A549 (cell line): ENCODE results near the gene CMTM5. TPM values are rescaled to one million over a fixed set of nuclear protein-coding genes. Genes with fewer than 3 reads are reported as not detected.

ENCODE experiments used
- ATAC-seq, 2 experiments: fragments of 200-7000 bp in 1 of 2; fragments of >200 bp in 1 of 2; cut with Nextera tagmentation in 1 of 2; cut with Tn5 transposase in 1 of 2; 3 replicates each; pipeline versions ENCODE4 v1.8.0 to v1.9.1; 2018 to 2020; ENCODE audit warnings: mild to moderate bottlenecking in 1 of 2, moderate library complexity in 1 of 2
- CTCF ChIA-PET: fragments of 300-600 bp; sonication (Branson Sonifier 250); formaldehyde crosslinking; extraction: SDS; loops from one replicate; lab custom pipeline; 2021; ENCODE audit warnings: antibody characterized with exemption, inconsistent platforms; lab: Yijun Ruan, JAX
- POLR2A ChIA-PET: fragments of 350-600 bp; formaldehyde crosslinking; extraction: SDS; loops from one replicate; lab custom pipeline; 2021; ENCODE audit warnings: antibody characterized with exemption, inconsistent platforms; lab: Yijun Ruan, JAX
- DNase-seq, 2 experiments: peaks; one replicate each; pipeline versions ENCODE4 v3.0.0 to v3.0.0-alpha.2; 2011 to 2016; ENCODE audit warnings: low read depth in 1 of 2, low spot score in 1 of 2
- FAIRE-seq: peaks from 2 replicates; lab custom pipeline; 2011; peaks lifted over from hg19 to GRCh38; lab: Jason Lieb, UNC
- H3K27ac ChIP-seq, 2 experiments: fragments of >200 bp; sonication (Bioruptor Twin); formaldehyde crosslinking; 3 replicates each; pipeline ENCODE4 v1.5.1; 2016 to 2017
- H3K4me1 ChIP-seq: fragments of >200 bp; sonication (Bioruptor Twin); formaldehyde crosslinking; 3 replicates; pipeline ENCODE4 v1.6.1; 2016
- H3K4me2 ChIP-seq: fragments of >200 bp; sonication (Bioruptor Twin); formaldehyde crosslinking; 3 replicates; pipeline ENCODE4 v1.6.1; 2016
- H3K4me3 ChIP-seq: fragments of >200 bp; sonication (Bioruptor Twin); formaldehyde crosslinking; 3 replicates; pipeline ENCODE4 v1.5.1; 2016
- H3K9me3 ChIP-seq: fragments of >200 bp; sonication (Bioruptor Twin); formaldehyde crosslinking; 3 replicates; pipeline ENCODE4 v1.6.1; 2016
- CHD2 ChIP-seq: fragments of 150-350 bp; IDR thresholded peaks from 2 replicates; pipeline ENCODE4 v1.6.1; 2014; ENCODE audit warnings: low read length; ENCODE audit not compliant: partially characterized antibody
- CHD4 ChIP-seq: fragments of 200-600 bp; sonication (generic); IDR thresholded peaks from 2 replicates; pipeline ENCODE4 v1.6.1; 2016; ENCODE audit warnings: antibody characterized with exemption, mild to moderate bottlenecking, borderline replicate concordance
- FOSB ChIP-seq: fragments of 250-450 bp; sonication (Bioruptor Pico); IDR thresholded peaks from 2 replicates; pipeline ENCODE4 v1.5.0; 2020; ENCODE audit warnings: mild to moderate bottlenecking, moderate library complexity
- GATA3 ChIP-seq: IDR thresholded peaks from 2 replicates; pipeline ENCODE4 v1.6.1; 2012; ENCODE audit warnings: borderline replicate concordance
- HDAC2 ChIP-seq: fragments of 200-600 bp; sonication (generic); IDR thresholded peaks from 2 replicates; pipeline ENCODE4 v1.6.1; 2016
- HEYL ChIP-seq: fragments of 250-450 bp; sonication (Bioruptor Pico); IDR thresholded peaks from 2 replicates; pipeline ENCODE4 v1.8.0; 2021; ENCODE audit warnings: mild to moderate bottlenecking, moderate library complexity
- HOXA7 ChIP-seq: fragments of 250-450 bp; sonication (Bioruptor Pico); IDR thresholded peaks from 2 replicates; pipeline ENCODE4 v1.5.0; 2020; ENCODE audit warnings: mild to moderate bottlenecking, moderate library complexity
- HOXB5 ChIP-seq: fragments of 250-450 bp; sonication (Bioruptor Pico); IDR thresholded peaks from 2 replicates; pipeline ENCODE4 v1.5.0; 2020; ENCODE audit warnings: mild to moderate bottlenecking, moderate library complexity
- KDM1A ChIP-seq: fragments of 200-600 bp; sonication (generic); IDR thresholded peaks from 2 replicates; pipeline ENCODE4 v1.6.1; 2016; ENCODE audit warnings: low read depth, mild to moderate bottlenecking
- MAX ChIP-seq: IDR thresholded peaks from 2 replicates; pipeline ENCODE4 v1.6.1; 2012
- MAZ ChIP-seq: fragments of 150-350 bp; IDR thresholded peaks from 2 replicates; pipeline ENCODE4 v1.6.1; 2014; ENCODE audit warnings: antibody characterized with exemption, low read depth, low read length, borderline replicate concordance
- NFE2L2 ChIP-seq: fragments of 150-350 bp; conservative IDR thresholded peaks from 2 replicates; pipeline ENCODE4 v1.6.1; 2014; ENCODE audit warnings: low read length
- NPAS2 ChIP-seq: fragments of 250-450 bp; sonication (Bioruptor Pico); IDR thresholded peaks from 2 replicates; pipeline ENCODE4 v1.8.0; 2022; ENCODE audit warnings: mild to moderate bottlenecking, moderate library complexity, borderline replicate concordance
- POLR2A ChIP-seq: IDR thresholded peaks from 2 replicates; pipeline ENCODE4 v1.6.1; 2012; ENCODE audit warnings: mild to moderate bottlenecking, low read length
- POLR2AphosphoS2 ChIP-seq: conservative IDR thresholded peaks from 2 replicates; pipeline ENCODE4 v1.6.1; 2012; ENCODE audit warnings: low read length, improper control_type of control experiment, inconsistent platforms
- REST ChIP-seq: fragments of 200-600 bp; sonication (generic); IDR thresholded peaks from 2 replicates; pipeline ENCODE4 v1.6.1; 2016; ENCODE audit warnings: antibody characterized with exemption, mild to moderate bottlenecking, moderate library complexity
- RNF2 ChIP-seq: fragments of 200-600 bp; sonication (generic); IDR thresholded peaks from 2 replicates; pipeline ENCODE4 v1.6.1; 2016; ENCODE audit warnings: low read depth, mild to moderate bottlenecking, antibody characterized with exemption, moderate library complexity, borderline replicate concordance
- SREBF2 ChIP-seq: fragments of 450-650 bp; IDR thresholded peaks from 2 replicates; pipeline ENCODE4 v1.6.1; 2014; ENCODE audit warnings: mild to moderate bottlenecking, moderate library complexity
- TP53 ChIP-seq: fragments of 250-450 bp; sonication (Bioruptor Pico); IDR thresholded peaks from 2 replicates; pipeline ENCODE4 v1.5.0; 2021; ENCODE audit warnings: mild to moderate bottlenecking, moderate library complexity
- WGBS: methylation state at CpG from one replicate; pipeline ENCODE4 v1.1.6; 2017; ENCODE audit errors: missing lambda C conversion rate; 5-methylcytosine and 5-hydroxymethylcytosine counted together
- polyA plus RNA-seq, 4 experiments: library from polyadenylated mRNA; depleted of rRNA in 3 of 4; stranded (reverse); fragments of >200 nt; fragmentation: RNase III in 1 of 4; extraction: RNeasy Plus Mini Kit Qiagen cat#74134 plus additional on column Dnase treatment in 1 of 4; gene quantifications; 2 replicates in 3 of 4; 3 replicates in 1 of 4; pipeline ENCODE4 v1.2.3, GENCODE V29; 2011 to 2017
- TF ChIP-seq, protein P1 (sequence below): fragments of 450-650 bp; IDR thresholded peaks from 2 replicates; pipeline ENCODE4 v1.6.1; 2014; ENCODE audit warnings: antibody characterized with exemption

The CMTM5 gene
- polyA plus RNA-seq, 2 of the 4 experiments (the other 2 are of a cell fraction) = not detected

GRCh38 chr14:23409966-23410635 is 33.3 kb downstream of the CMTM5 start (continued):
- TF ChIP-seq, protein P1, sequence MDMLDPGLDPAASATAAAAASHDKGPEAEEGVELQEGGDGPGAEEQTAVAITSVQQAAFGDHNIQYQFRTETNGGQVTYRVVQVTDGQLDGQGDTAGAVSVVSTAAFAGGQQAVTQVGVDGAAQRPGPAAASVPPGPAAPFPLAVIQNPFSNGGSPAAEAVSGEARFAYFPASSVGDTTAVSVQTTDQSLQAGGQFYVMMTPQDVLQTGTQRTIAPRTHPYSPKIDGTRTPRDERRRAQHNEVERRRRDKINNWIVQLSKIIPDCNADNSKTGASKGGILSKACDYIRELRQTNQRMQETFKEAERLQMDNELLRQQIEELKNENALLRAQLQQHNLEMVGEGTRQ = no peak

- Histone ChIP-seq H3K4me1 (no peaks in the 10 kb centered on the region), H3K9me3 (no peaks in the 10 kb centered on the region), H3K4me3 (no peak overlapping the region), H3K27ac (no peak overlapping the region)
- WGBS = 49% methylated on average over 13 of the region's 14 CpGs
- no peak for FAIRE-seq
- CTCF ChIA-PET = interaction anchor here (0.8 to 1.2 kb wide), 3 partner anchors 27 to 117 kb away, joined by 3 to 6 read pairs (median 3); no protein-coding TSS in a partner anchor
- no peak for ATAC-seq
- TF ChIP-seq, protein P1 = no peak
- TF ChIP-seq MAX = no peak
- no peak for TF ChIP-seq CHD2
- TF ChIP-seq REST = no peak
- TF ChIP-seq POLR2A = no peak
- no peak for TF ChIP-seq FOSB (CRISPR knock-in tag)
- no peak for TF ChIP-seq HDAC2
- TF ChIP-seq CHD4 = no peak
- TF ChIP-seq, all 56 proteins: peak for 0
- POLR2A ChIA-PET = no interaction called here
- no peak for DNase-seq
- H3K4me2 ChIP-seq = no peak overlapping the region
Measured at GRCh38 chr14:23411563-23412525, 35.0 kb downstream of the CMTM5 start.

GRCh38 chr14:23413681-23414080 is 36.8 kb downstream of the CMTM5 start:
- H3K4me1 ChIP-seq = no peaks in the 10 kb centered on the region
- TF ChIP-seq SREBF2 (no peak), NFE2L2 (no peak), GATA3 (no peak), HOXB5 (CRISPR knock-in tag) (no peak), TP53 (CRISPR knock-in tag) (no peak), MAZ (no peak), HOXA7 (CRISPR knock-in tag) (no peak), HEYL (no peak), KDM1A (no peak), NPAS2 (no peak), RNF2 (no peak), POLR2AphosphoS2 (no peak), REST (no peak)
- TF ChIP-seq, protein P1 = no peak
- no peaks in the 10 kb centered on the region for H3K9me3 ChIP-seq
- ChIA-PET CTCF (interaction anchor here (1.0 kb wide), 1 partner anchor 34 kb away, joined by 6 read pairs; no protein-coding TSS in a partner anchor), POLR2A (no interaction called here)
- no peak for ATAC-seq
- no peak for FAIRE-seq
- H3K4me3 ChIP-seq = no peak overlapping the region
- H3K4me2 ChIP-seq = no peak overlapping the region
- no peak for DNase-seq
- no peak overlapping the region for H3K27ac ChIP-seq
- 66% methylated on average over 16 of the region's 16 CpGs for WGBS
